ENCODE measurements around the gene PAQR4.

DNA sequence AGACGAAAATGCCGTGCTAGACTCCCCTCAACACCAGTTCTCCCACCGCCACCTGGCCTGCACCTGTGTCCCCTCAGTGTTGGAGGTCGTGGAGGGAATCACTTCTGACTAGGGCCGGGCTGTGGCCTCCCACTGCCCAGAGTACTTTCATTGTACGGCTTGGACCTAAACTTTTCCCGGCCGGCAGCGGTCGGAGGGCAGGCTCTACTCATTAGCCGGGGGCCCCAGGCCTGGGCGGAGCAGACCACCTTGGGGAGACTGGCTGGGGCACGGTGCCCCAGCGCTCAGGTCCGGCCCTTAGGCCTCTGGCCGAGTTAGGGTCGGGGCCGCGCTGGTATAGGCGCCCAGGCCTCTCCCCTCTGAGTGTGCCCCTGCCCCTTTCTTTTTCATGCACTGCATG, 48.2 kb downstream of the PAQR4 start:
- TF ChIP-seq, protein P1, sequence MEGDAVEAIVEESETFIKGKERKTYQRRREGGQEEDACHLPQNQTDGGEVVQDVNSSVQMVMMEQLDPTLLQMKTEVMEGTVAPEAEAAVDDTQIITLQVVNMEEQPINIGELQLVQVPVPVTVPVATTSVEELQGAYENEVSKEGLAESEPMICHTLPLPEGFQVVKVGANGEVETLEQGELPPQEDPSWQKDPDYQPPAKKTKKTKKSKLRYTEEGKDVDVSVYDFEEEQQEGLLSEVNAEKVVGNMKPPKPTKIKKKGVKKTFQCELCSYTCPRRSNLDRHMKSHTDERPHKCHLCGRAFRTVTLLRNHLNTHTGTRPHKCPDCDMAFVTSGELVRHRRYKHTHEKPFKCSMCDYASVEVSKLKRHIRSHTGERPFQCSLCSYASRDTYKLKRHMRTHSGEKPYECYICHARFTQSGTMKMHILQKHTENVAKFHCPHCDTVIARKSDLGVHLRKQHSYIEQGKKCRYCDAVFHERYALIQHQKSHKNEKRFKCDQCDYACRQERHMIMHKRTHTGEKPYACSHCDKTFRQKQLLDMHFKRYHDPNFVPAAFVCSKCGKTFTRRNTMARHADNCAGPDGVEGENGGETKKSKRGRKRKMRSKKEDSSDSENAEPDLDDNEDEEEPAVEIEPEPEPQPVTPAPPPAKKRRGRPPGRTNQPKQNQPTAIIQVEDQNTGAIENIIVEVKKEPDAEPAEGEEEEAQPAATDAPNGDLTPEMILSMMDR (tag by site-specific recombination; IDR thresholded peaks at IDR 0.05) = no peak
- TF ChIP-seq ZNF223 (tag by site-specific recombination; IDR thresholded peaks at IDR 0.05) = no peak
- TF ChIP-seq WT1 (tag by site-specific recombination; IDR thresholded peaks at IDR 0.05) = no peak
- no peak for TF ChIP-seq ZBTB1 (tag by site-specific recombination; IDR thresholded peaks at IDR 0.05)
- TF ChIP-seq ZNF239 (tag by site-specific recombination; IDR thresholded peaks at IDR 0.05) = no peak
- TF ChIP-seq ZNF311 (tag by site-specific recombination; IDR thresholded peaks at IDR 0.05; ENCODE audit: borderline replicate concordance) = no peak
- no peak for TF ChIP-seq ZNF24 (tag by site-specific recombination; IDR thresholded peaks at IDR 0.05)
- TF ChIP-seq, protein P2, sequence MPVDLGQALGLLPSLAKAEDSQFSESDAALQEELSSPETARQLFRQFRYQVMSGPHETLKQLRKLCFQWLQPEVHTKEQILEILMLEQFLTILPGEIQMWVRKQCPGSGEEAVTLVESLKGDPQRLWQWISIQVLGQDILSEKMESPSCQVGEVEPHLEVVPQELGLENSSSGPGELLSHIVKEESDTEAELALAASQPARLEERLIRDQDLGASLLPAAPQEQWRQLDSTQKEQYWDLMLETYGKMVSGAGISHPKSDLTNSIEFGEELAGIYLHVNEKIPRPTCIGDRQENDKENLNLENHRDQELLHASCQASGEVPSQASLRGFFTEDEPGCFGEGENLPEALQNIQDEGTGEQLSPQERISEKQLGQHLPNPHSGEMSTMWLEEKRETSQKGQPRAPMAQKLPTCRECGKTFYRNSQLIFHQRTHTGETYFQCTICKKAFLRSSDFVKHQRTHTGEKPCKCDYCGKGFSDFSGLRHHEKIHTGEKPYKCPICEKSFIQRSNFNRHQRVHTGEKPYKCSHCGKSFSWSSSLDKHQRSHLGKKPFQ (tag by site-specific recombination; IDR thresholded peaks at IDR 0.05) = no peak

All from HEK293 (cell line).